T-helper 9 cell (primary cell): ENCODE results near the gene GNG13.
"Not testable (repeated sequence)": the region's sequence is repeated elsewhere in the genome, so short reads cannot be mapped to it uniquely, and the experiment has no call there.

ENCODE experiments used
- DNase-seq: peaks from one replicate; pipeline ENCODE4 v3.0.0-alpha.2; 2020
- total RNA-seq, 2 donors: gene quantifications; one replicate each; lab custom pipeline; 2026; lab: John Stamatoyannopoulos, UW

The GNG13 gene
- total RNA-seq = 0 to 0.14 reads per million in 2 donors

GRCh38 chr16:799948-800833 is at the start of gene GNG13:
GNG13 (minus strand) TSS chr16:800734; CDS start chr16:799077, 1,657 bp downstream.
- DNase-seq = no peak

GRCh38 chr16:848510-849253 is 48.1 kb upstream of the GNG13 start:
- no peak for DNase-seq

- DNase-seq = no peak
Observed at GRCh38 chr16:847681-848445, 47.3 kb upstream of the GNG13 start.

- no peak for DNase-seq
Observed at GRCh38 chr16:847151-847550, 46.6 kb upstream of the GNG13 start.

GRCh38 chr16:845351-845745 is 44.8 kb upstream of the GNG13 start:
- DNase-seq = no peak

GRCh38 chr16:844638-845350 is 44.3 kb upstream of the GNG13 start:
- no peak for DNase-seq

GRCh38 chr16:843771-844170 is 43.2 kb upstream of the GNG13 start:
- DNase-seq = no peak

- no peak for DNase-seq
Observed at GRCh38 chr16:842711-843560, 42.4 kb upstream of the GNG13 start.

GRCh38 chr16:842061-842476 is 41.5 kb upstream of the GNG13 start:
- DNase-seq = no peak

GRCh38 chr16:841455-842060 is 41.0 kb upstream of the GNG13 start:
- no peak for DNase-seq

- DNase-seq = no peak
Observed at GRCh38 chr16:840561-841454, 40.3 kb upstream of the GNG13 start.

- DNase-seq = no peak
Observed at GRCh38 chr16:839643-840408, 39.3 kb upstream of the GNG13 start.

- DNase-seq = no peak
Observed at GRCh38 chr16:838741-839140, 38.2 kb upstream of the GNG13 start.

GRCh38 chr16:836822-837221 is 36.3 kb upstream of the GNG13 start:
- not testable (repeated sequence) for DNase-seq

- DNase-seq = no peak
Observed at GRCh38 chr16:836221-836620, 35.7 kb upstream of the GNG13 start.

GRCh38 chr16:835373-835772 is 34.8 kb upstream of the GNG13 start:
- DNase-seq = no peak

GRCh38 chr16:833411-833810 is 32.9 kb upstream of the GNG13 start:
- no peak for DNase-seq

GRCh38 chr16:832652-833336 is 32.3 kb upstream of the GNG13 start:
- DNase-seq = no peak
